Measurements from ENCODE around the gene PSORS1C1. TPM values are rescaled to one million over a fixed set of nuclear protein-coding genes. Genes with fewer than 3 reads are reported as not detected.

The PSORS1C1 gene
- total and polyA plus RNA-seq, 2 donors = 0.14 to 2.0 TPM

DNA sequence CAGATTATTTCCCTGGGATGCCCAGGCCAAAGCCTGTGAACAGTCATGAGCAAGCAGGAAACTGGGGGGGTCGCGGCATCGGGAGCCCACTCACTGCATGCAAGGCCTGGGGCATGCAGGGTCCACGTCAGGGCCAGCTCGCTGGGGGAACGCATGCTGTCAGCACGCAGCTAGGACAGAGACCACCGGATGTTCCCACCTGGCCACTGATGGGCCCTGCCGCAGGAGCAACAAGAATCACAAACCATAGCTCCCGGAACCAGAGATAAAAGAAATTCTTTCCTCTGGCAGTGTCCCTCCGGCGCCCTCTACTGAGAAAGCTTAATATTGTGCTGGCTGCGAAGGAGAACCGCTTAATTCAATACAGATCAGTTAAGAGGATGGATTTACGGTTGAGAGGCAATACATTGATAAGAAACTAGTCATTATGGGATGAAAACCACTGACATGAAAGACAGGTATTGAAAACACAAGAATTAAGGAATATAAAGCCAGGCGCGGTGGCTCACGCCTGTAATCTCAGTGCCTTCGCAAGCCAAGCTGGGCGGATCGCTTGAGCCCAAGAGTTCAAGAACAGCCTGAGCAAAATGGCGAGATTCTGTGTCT lies 34.8 kb upstream of the PSORS1C1 start:
- 25% methylated on average over 22 of the region's 22 CpGs for WGBS
- Histone ChIP-seq H3K9me3 (ENCODE audit: control insufficient read depth in 2 of 2, insufficient read depth in 1 of 2, low read length in 1 of 2) (no peaks in the 10 kb centered on the region), H3K36me3 (ENCODE audit: control insufficient read depth in 2 of 2, insufficient read depth in 2 of 2, low read length in 1 of 2) (no peaks in the 10 kb centered on the region), H3K27me3 (ENCODE audit: control insufficient read depth in 2 of 2, insufficient read depth in 1 of 2, low read length in 1 of 2) (peaks cover 0 to 7% of the 10 kb centered on the region in 2 donors), H3K4me3 (ENCODE audit: low read length in 2 of 2) (peak overlapping the region in 1 of 2 donors; percentile 26), H3K27ac (ENCODE audit: low read depth in 1 of 2, low read length in 1 of 2) (no peak overlapping the region), H3K4me1 (ENCODE audit: control insufficient read depth in 2 of 2, insufficient read depth in 2 of 2, low read length in 2 of 2) (peaks cover 0 to 6% of the 10 kb centered on the region in 2 donors)
- DNase-seq (ENCODE audit: low read depth in 6 of 9, low spot score in 9 of 9) = peak; percentile 49 to 87 (median 61)

GRCh38 chr6:31081872-31082271 lies 32.7 kb upstream of the PSORS1C1 start:
- peaks cover 0 to 20% of the 10 kb centered on the region in 2 donors for H3K27me3 ChIP-seq (ENCODE audit: control insufficient read depth in 2 of 2, insufficient read depth in 1 of 2, low read length in 1 of 2)
- no peak for DNase-seq (ENCODE audit: low read depth in 6 of 9, low spot score in 9 of 9)
- peaks cover 0 to 6% of the 10 kb centered on the region in 2 donors for H3K4me1 ChIP-seq (ENCODE audit: control insufficient read depth in 2 of 2, insufficient read depth in 2 of 2, low read length in 2 of 2)
- H3K27ac ChIP-seq (ENCODE audit: low read depth in 1 of 2, low read length in 1 of 2) = no peak overlapping the region
- no peak overlapping the region for H3K4me3 ChIP-seq (ENCODE audit: low read length in 2 of 2)
- WGBS = 96% methylated on average over 6 of the region's 6 CpGs
- H3K9me3 ChIP-seq (ENCODE audit: control insufficient read depth in 2 of 2, insufficient read depth in 1 of 2, low read length in 1 of 2) = no peaks in the 10 kb centered on the region
- no peaks in the 10 kb centered on the region for H3K36me3 ChIP-seq (ENCODE audit: control insufficient read depth in 2 of 2, insufficient read depth in 2 of 2, low read length in 1 of 2)

GRCh38 chr6:31083742-31084354 lies 30.8 kb upstream of the PSORS1C1 start:
- H3K27ac ChIP-seq (ENCODE audit: low read depth in 1 of 2, low read length in 1 of 2) = no peak overlapping the region
- no peak overlapping the region for H3K4me3 ChIP-seq (ENCODE audit: low read length in 2 of 2)
- H3K36me3 ChIP-seq (ENCODE audit: control insufficient read depth in 2 of 2, insufficient read depth in 2 of 2, low read length in 1 of 2) = no peaks in the 10 kb centered on the region
- no peaks in the 10 kb centered on the region for H3K9me3 ChIP-seq (ENCODE audit: control insufficient read depth in 2 of 2, insufficient read depth in 1 of 2, low read length in 1 of 2)
- peaks cover 0 to 6% of the 10 kb centered on the region in 2 donors for H3K4me1 ChIP-seq (ENCODE audit: control insufficient read depth in 2 of 2, insufficient read depth in 2 of 2, low read length in 2 of 2)
- peaks cover 0 to 23% of the 10 kb centered on the region in 2 donors for H3K27me3 ChIP-seq (ENCODE audit: control insufficient read depth in 2 of 2, insufficient read depth in 1 of 2, low read length in 1 of 2)
- WGBS = 82% methylated on average over 8 of the region's 8 CpGs
- peak in 3 of 9 donors; percentile 18 to 53 (median 50) for DNase-seq (ENCODE audit: low read depth in 6 of 9, low spot score in 9 of 9)

DNA sequence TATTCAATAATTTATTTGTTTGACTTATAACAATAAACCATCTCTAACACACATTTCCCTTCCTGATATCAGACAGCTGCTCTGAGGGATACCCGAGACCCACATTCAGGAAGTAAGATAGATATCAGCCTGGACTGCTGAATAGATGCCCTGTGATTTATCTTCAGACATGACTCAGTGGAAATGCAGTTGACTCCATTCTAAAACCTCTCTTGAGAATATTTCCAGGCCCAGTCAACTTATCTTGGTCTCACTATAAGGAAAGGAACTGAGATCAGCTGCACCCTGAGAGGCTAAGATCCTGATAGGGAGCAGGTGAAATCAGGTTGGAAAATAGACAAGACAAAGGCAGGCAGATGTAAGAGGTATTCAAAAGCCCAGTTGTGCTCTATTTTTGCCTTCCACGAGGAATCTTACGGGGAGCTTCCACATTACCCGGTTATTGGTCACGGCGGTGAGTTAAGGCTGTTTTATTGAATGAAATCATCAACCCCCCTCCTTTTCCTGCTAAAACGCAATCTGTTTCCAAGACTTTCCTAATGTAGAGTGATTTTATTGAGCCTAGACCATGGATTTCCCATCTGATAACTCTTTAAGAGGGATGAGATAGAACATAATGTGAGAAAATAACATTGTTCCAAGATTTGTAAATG lies 27.7 kb upstream of the PSORS1C1 start:
- no peak for DNase-seq (ENCODE audit: low read depth in 6 of 9, low spot score in 9 of 9)
- Histone ChIP-seq H3K9me3 (ENCODE audit: control insufficient read depth in 2 of 2, insufficient read depth in 1 of 2, low read length in 1 of 2) (no peaks in the 10 kb centered on the region), H3K36me3 (ENCODE audit: control insufficient read depth in 2 of 2, insufficient read depth in 2 of 2, low read length in 1 of 2) (no peaks in the 10 kb centered on the region), H3K27ac (ENCODE audit: low read depth in 1 of 2, low read length in 1 of 2) (no peak overlapping the region), H3K4me1 (ENCODE audit: control insufficient read depth in 2 of 2, insufficient read depth in 2 of 2, low read length in 2 of 2) (no peaks in the 10 kb centered on the region), H3K4me3 (ENCODE audit: low read length in 2 of 2) (no peak overlapping the region), H3K27me3 (ENCODE audit: control insufficient read depth in 2 of 2, insufficient read depth in 1 of 2, low read length in 1 of 2) (peaks cover 0 to 16% of the 10 kb centered on the region in 2 donors)
- WGBS = 55% methylated on average over 7 of the region's 7 CpGs

GRCh38 chr6:31087494-31088089 lies 27.0 kb upstream of the PSORS1C1 start:
- H3K27ac ChIP-seq (ENCODE audit: low read depth in 1 of 2, low read length in 1 of 2) = no peak overlapping the region
- H3K36me3 ChIP-seq (ENCODE audit: control insufficient read depth in 2 of 2, insufficient read depth in 2 of 2, low read length in 1 of 2) = no peaks in the 10 kb centered on the region
- WGBS = 15% methylated on average over 14 of the region's 14 CpGs
- peak; percentile 55 to 93 (median 82) for DNase-seq (ENCODE audit: low read depth in 6 of 9, low spot score in 9 of 9)
- H3K4me3 ChIP-seq (ENCODE audit: low read length in 2 of 2) = no peak overlapping the region
- peaks cover 0 to 16% of the 10 kb centered on the region in 2 donors for H3K27me3 ChIP-seq (ENCODE audit: control insufficient read depth in 2 of 2, insufficient read depth in 1 of 2, low read length in 1 of 2)
- H3K9me3 ChIP-seq (ENCODE audit: control insufficient read depth in 2 of 2, insufficient read depth in 1 of 2, low read length in 1 of 2) = no peaks in the 10 kb centered on the region
- H3K4me1 ChIP-seq (ENCODE audit: control insufficient read depth in 2 of 2, insufficient read depth in 2 of 2, low read length in 2 of 2) = no peaks in the 10 kb centered on the region

GRCh38 chr6:31090275-31090972 lies 24.2 kb upstream of the PSORS1C1 start:
- Histone ChIP-seq H3K36me3 (ENCODE audit: control insufficient read depth in 2 of 2, insufficient read depth in 2 of 2, low read length in 1 of 2) (no peaks in the 10 kb centered on the region), H3K4me1 (ENCODE audit: control insufficient read depth in 2 of 2, insufficient read depth in 2 of 2, low read length in 2 of 2) (peaks cover 8 to 12% of the 10 kb centered on the region in 2 donors), H3K9me3 (ENCODE audit: control insufficient read depth in 2 of 2, insufficient read depth in 1 of 2, low read length in 1 of 2) (no peaks in the 10 kb centered on the region), H3K27ac (ENCODE audit: low read depth in 1 of 2, low read length in 1 of 2) (no peak overlapping the region), H3K4me3 (ENCODE audit: low read length in 2 of 2) (no peak overlapping the region), H3K27me3 (ENCODE audit: control insufficient read depth in 2 of 2, insufficient read depth in 1 of 2, low read length in 1 of 2) (peaks cover 0 to 14% of the 10 kb centered on the region in 2 donors)
- WGBS = 94% methylated on average over 3 of the region's 3 CpGs
- DNase-seq (ENCODE audit: low read depth in 6 of 9, low spot score in 9 of 9) = no peak

- DNase-seq (ENCODE audit: low read depth in 6 of 9, low spot score in 9 of 9) = no peak
- WGBS = 97% methylated on average over 6 of the region's 6 CpGs
- Histone ChIP-seq H3K9me3 (ENCODE audit: control insufficient read depth in 2 of 2, insufficient read depth in 1 of 2, low read length in 1 of 2) (no peaks in the 10 kb centered on the region), H3K27ac (ENCODE audit: low read depth in 1 of 2, low read length in 1 of 2) (no peak overlapping the region), H3K36me3 (ENCODE audit: control insufficient read depth in 2 of 2, insufficient read depth in 2 of 2, low read length in 1 of 2) (no peaks in the 10 kb centered on the region), H3K27me3 (ENCODE audit: control insufficient read depth in 2 of 2, insufficient read depth in 1 of 2, low read length in 1 of 2) (peaks cover 0 to 11% of the 10 kb centered on the region in 2 donors), H3K4me3 (ENCODE audit: low read length in 2 of 2) (no peak overlapping the region), H3K4me1 (ENCODE audit: control insufficient read depth in 2 of 2, insufficient read depth in 2 of 2, low read length in 2 of 2) (peaks cover 8 to 12% of the 10 kb centered on the region in 2 donors)
Measured at GRCh38 chr6:31090973-31091364, 23.6 kb upstream of the PSORS1C1 start.

- no peak for DNase-seq (ENCODE audit: low read depth in 6 of 9, low spot score in 9 of 9)
- no peaks in the 10 kb centered on the region for H3K36me3 ChIP-seq (ENCODE audit: control insufficient read depth in 2 of 2, insufficient read depth in 2 of 2, low read length in 1 of 2)
- H3K9me3 ChIP-seq (ENCODE audit: control insufficient read depth in 2 of 2, insufficient read depth in 1 of 2, low read length in 1 of 2) = no peaks in the 10 kb centered on the region
- H3K27ac ChIP-seq (ENCODE audit: low read depth in 1 of 2, low read length in 1 of 2) = no peak overlapping the region
- peaks cover 0 to 5% of the 10 kb centered on the region in 2 donors for H3K27me3 ChIP-seq (ENCODE audit: control insufficient read depth in 2 of 2, insufficient read depth in 1 of 2, low read length in 1 of 2)
- 47% methylated on average over 3 of the region's 3 CpGs for WGBS
- H3K4me3 ChIP-seq (ENCODE audit: low read length in 2 of 2) = no peak overlapping the region
- peaks cover 8 to 12% of the 10 kb centered on the region in 2 donors for H3K4me1 ChIP-seq (ENCODE audit: control insufficient read depth in 2 of 2, insufficient read depth in 2 of 2, low read length in 2 of 2)
Measured at GRCh38 chr6:31091680-31092079, 22.9 kb upstream of the PSORS1C1 start.
